NCI-H2227 treated with DMSO at 0.1 percent for 48 hours (cell line): ENCODE results near the gene PEAK3.

Experiments used
- DNase-seq: peaks from one replicate; lab custom pipeline; 2025; lab: John Stamatoyannopoulos, UW

Gene PEAK3

GRCh38 chr19:2236314-2237050 lies 45.5 kb downstream of the PEAK3 start, which contains the start of the genes PLEKHJ1 and SF3A2:
PLEKHJ1 (minus strand) TSS chr19:2236329; CDS start chr19:2236248, 81 bp downstream.
SF3A2 (plus strand) TSS chr19:2236824; CDS start chr19:2243419, 6,595 bp downstream.
- DNase-seq, result peak; percentile 93

- no peak for DNase-seq
Measured at GRCh38 chr19:2236064-2236313, 46.0 kb downstream of the PEAK3 start.

- DNase-seq, result no peak
Measured at GRCh38 chr19:2235381-2236063, 46.5 kb downstream of the PEAK3 start.

- DNase-seq, result peak; percentile 3
Measured at GRCh38 chr19:2234996-2235380, 47.0 kb downstream of the PEAK3 start.

- no peak for DNase-seq
Measured at GRCh38 chr19:2233601-2234280, 48.2 kb downstream of the PEAK3 start.

GRCh38 chr19:2232286-2233151 lies 49.5 kb downstream of the PEAK3 start:
- no peak for DNase-seq

- DNase-seq, result no peak
Measured at GRCh38 chr19:2231621-2232221, 50.3 kb downstream of the PEAK3 start.

- DNase-seq, result no peak
Measured at GRCh38 chr19:2230807-2231533, 51.0 kb downstream of the PEAK3 start.

GRCh38 chr19:2230033-2230531 lies 51.9 kb downstream of the PEAK3 start:
- no peak for DNase-seq

- DNase-seq, result no peak
Measured at GRCh38 chr19:2229103-2230032, 52.6 kb downstream of the PEAK3 start.

GRCh38 chr19:2228157-2229030 lies 53.6 kb downstream of the PEAK3 start:
- DNase-seq, result no peak

- DNase-seq, result peak; percentile 39
Measured at GRCh38 chr19:2227415-2228156, 54.4 kb downstream of the PEAK3 start.

GRCh38 chr19:2226840-2227360 lies 55.1 kb downstream of the PEAK3 start:
- no peak for DNase-seq

GRCh38 chr19:2226051-2226839 lies 55.7 kb downstream of the PEAK3 start:
- DNase-seq, result no peak

- no peak for DNase-seq
Measured at GRCh38 chr19:2225415-2226050, 56.4 kb downstream of the PEAK3 start.

GRCh38 chr19:2224754-2225349 lies 57.1 kb downstream of the PEAK3 start:
- no peak for DNase-seq
